Renal cortex interstitium (tissue), 11 donors: ENCODE data around the gene RIPOR2. TPM values are rescaled to one million over a fixed set of nuclear protein-coding genes. Genes with fewer than 3 reads are reported as not detected.
"Not testable (repeated sequence)": the region's sequence is repeated elsewhere in the genome, so short reads cannot be mapped to it uniquely, and the experiment has no call there.

ENCODE experiments used
- DNase-seq, 11 donors: peaks; one replicate each; pipeline ENCODE4 v3.0.0-alpha.2; 2013; ENCODE audit warnings: low read depth in 9 of 11, low spot score in 4 of 11; ENCODE audit errors: extremely low read depth in 1 of 11
- polyA plus RNA-seq, 3 donors: library from polyadenylated mRNA; unstranded; fragments of 120-200 nt; gene quantifications; one replicate each; pipeline ENCODE4 v1.2.1, GENCODE V29; 2013; ENCODE audit not compliant: insufficient read length in 3 of 3

RIPOR2 gene
- polyA plus RNA-seq, 3 donors: 6.6 to 8.8 (median 8.4) TPM

- DNase-seq: no peak
These were observed 138.1 kb downstream of the RIPOR2 start for GRCh38 chr6:24797596-24798216.

- no peak for DNase-seq
These were observed 139.0 kb downstream of the RIPOR2 start for GRCh38 chr6:24796616-24797290.

- DNase-seq: no peak
These were observed 140.7 kb downstream of the RIPOR2 start for GRCh38 chr6:24795106-24795505.

- DNase-seq: no peak
These were observed 147.6 kb downstream of the RIPOR2 start for GRCh38 chr6:24788031-24788665.

- no peak for DNase-seq
These were observed 155.6 kb downstream of the RIPOR2 start for GRCh38 chr6:24780206-24780605.

- no peak for DNase-seq
These were observed 156.2 kb downstream of the RIPOR2 start for GRCh38 chr6:24779416-24780016.

GRCh38 chr6:24778878-24779277 lies 156.9 kb downstream of the RIPOR2 start:
- no peak for DNase-seq

GRCh38 chr6:24778121-24778520 lies 157.6 kb downstream of the RIPOR2 start:
- no peak for DNase-seq

GRCh38 chr6:24777227-24777626 lies 158.5 kb downstream of the RIPOR2 start:
- DNase-seq: no peak

GRCh38 chr6:24775520-24776058 lies 160.2 kb downstream of the RIPOR2 start:
- DNase-seq: peak in 2 of 11 donors; percentile 6 to 8

- DNase-seq: peak; percentile 87 to 97 (median 94)
These were observed 160.9 kb downstream of the RIPOR2 start, which contains the start of gene GMNN for GRCh38 chr6:24774696-24775519. GMNN (plus strand) TSS chr6:24774937; CDS start chr6:24777247, 2,310 bp downstream.

GRCh38 chr6:24768361-24768760 lies 167.4 kb downstream of the RIPOR2 start:
- no peak for DNase-seq

- no peak for DNase-seq
These were observed 168.9 kb downstream of the RIPOR2 start for GRCh38 chr6:24766680-24767462.

- DNase-seq: not testable (repeated sequence)
These were observed 169.8 kb downstream of the RIPOR2 start for GRCh38 chr6:24765968-24766367.

GRCh38 chr6:24764833-24765828 lies 170.6 kb downstream of the RIPOR2 start:
- not testable (repeated sequence) for DNase-seq

GRCh38 chr6:24763578-24763977 lies 172.2 kb downstream of the RIPOR2 start:
- no peak for DNase-seq

- no peak for DNase-seq
These were observed 173.9 kb downstream of the RIPOR2 start for GRCh38 chr6:24761851-24762250.
